ENCODE results near the gene TKFC.
A peak's percentile ranks its signal among the peaks of the same experiment; 100 is the strongest.
"Not testable (repeated sequence)": the region's sequence is repeated elsewhere in the genome, so short reads cannot be mapped to it uniquely, and the experiment has no call there.

The TKFC gene

DNA sequence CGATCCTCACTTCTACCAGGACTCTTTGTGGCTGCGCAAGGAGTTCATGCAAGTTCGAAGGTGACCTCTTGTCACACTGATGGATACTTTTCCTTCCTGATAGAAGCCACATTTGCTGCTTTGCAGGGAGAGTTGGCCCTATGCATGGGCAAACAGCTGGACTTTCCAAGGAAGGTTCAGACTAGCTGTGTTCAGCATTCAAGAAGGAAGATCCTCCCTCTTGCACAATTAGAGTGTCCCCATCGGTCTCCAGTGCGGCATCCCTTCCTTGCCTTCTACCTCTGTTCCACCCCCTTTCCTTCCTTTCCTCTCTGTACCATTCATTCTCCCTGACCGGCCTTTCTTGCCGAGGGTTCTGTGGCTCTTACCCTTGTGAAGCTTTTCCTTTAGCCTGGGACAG is 35.6 kb downstream of the TKFC start:
- no peak for DNase-seq (ENCODE audit: low spot score)

DNA sequence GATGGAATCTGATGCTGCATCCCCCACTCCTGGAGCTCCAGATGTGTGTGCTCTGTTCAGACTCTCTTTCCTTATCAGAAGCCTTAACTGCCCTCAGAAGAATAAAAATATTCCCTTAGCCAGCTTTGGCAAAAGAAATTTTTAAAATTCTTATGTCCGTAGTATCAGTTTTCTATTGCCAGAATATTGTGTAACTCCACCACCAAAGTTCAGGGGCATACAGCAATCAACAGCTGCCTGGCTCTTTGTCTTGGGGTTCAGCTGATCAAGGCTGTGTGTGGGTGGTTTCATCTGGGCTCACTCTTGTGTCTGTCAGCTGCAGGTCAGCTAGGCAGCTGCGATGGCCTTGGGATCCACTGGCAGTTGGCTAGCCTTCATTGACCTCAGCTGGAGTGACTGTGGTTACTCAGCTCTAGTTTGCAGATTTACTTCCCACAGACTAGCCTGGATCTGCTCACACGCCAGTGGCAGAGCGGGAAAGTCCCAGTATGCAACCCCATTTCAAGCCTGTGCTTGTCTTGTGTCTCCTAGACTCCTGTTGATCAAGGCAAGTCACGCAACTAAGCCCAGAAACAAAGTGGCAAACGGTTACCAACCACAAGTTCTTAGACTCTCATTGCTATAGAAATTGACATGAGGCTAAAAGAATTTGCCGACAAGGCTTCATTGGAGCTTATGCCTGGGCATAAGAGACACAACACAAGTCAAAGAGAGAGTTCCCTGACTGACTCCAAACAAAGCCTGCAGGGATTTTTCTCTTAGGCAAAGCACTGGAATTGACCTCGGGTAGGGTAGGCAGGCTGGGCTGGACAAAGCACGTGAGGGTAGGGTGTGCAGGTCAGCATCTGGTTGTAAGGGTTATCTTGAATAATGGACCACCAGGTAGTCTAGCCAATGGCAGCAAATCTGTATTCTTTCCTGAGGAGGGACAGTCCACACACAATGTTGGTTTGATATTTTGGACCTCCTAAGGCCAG is 36.6 kb downstream of the TKFC start:
- DNase-seq (ENCODE audit: low spot score), result no peak

DNA sequence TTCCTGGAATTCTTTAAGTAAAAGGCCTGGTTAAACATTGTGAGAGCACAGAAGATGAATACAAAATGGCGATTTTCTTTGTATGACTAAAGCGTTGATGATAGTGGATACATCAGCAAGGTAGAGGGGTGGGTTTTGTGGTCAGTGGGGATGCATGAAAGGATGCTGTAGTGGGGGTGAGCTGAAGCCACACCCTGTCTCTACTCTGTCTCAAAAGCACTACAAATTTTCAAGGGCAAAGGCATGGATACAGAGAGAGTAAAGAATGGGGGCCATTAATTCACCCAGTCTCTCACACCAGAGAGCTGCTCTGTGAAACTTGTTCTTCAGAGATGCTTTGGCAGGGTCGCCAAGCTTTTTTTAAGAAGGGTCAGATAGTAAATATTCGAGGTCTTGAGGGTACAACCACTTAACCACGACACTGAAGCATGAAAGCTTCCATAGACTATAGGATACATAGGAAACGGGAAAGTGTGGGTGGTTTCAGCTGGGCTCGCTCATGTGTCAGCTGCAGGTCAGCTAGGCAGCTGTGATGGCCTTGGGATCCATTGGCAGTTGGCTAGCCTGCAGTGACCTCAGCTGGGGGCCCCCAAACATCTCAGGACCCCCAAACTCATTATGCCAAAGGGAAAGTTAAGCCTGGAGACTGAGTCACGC is 37.4 kb downstream of the TKFC start:
- no peak for DNase-seq (ENCODE audit: low spot score)

DNA sequence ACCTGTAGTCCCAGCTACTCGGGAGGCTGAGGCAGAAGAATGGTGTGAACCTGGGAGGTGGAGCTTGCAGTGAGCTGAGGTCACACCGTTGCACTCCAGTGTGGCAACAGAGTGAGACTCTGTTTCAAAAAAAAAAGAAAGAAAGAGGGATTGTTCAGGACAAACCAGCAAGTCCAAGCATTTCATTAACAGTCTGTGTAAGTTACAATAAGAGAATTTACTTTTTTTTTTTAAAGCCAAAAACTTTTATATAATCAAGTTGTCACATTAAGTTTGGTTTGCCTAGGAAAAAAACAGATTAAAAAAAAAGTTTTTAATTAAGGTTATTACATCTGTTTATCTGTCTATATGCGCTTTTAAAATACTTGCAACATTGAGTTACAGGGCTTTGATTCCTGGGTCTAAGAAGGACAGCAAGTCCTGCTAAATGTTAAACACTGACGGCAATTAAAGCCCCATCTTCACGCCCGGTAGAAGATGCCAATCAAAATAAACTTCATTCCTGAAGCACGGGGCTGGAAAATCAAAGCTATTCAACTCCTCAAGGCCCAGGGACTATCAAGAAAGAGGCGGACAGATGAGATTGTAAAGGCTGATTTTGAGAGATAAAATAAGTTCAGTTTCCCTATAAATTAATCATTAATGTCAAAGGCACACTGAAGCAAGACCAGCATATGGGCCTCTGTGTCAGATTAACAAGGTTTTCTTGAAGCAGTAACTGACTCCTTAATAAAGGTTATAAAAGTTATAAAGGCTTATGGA is 39.8 kb downstream of the TKFC start:
- no peak for DNase-seq (ENCODE audit: low spot score)

DNA sequence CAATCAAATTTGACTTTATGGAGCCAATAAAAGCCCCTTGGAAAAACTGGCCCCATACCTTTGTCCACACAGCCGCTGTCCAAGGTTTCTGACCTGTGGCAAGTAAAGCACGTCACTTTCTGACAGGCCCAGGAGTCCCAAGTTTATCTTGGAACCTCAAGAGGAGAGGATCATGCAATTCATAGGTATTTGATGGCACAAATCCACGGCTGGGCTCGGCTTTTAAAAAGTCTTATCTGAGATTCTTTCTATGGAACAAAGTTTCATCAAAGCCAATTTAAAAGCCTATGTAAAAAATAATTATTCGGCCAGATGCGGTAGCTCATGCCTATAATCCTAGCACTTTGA is 42.7 kb downstream of the TKFC start:
- no peak for DNase-seq (ENCODE audit: low spot score)

DNA sequence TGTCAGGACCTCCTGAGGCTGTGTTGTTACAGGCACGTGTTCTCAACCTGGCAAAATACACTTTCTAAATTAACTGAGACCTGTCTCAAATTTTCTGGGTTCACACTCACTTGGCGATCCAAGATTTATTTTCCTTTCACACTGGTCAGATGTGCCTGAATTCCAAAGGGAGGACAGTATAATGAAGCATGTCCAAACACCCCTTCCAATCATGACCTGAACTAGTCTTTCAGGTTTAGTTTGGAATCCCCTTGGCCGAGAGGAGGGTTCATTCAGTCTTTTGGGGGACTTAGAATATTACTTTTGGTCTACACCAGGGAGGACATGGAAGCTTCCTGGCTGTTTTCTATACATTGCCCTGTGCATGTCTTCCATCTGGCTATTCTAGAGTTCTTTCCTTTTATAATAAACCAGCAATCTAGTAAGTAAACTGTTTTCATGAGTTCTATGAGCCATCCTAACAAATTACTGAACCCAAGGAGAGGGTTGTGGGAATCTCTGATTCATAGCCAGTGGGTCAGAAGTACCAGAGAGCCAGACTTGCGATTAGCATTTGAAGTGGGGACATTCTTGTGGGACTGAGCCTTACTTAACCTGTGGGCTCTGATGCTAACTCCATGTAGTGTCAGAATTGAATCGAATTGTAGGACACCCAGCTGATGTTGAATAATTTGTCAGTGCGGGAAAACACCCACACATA is 44.6 kb downstream of the TKFC start:
- no peak for DNase-seq (ENCODE audit: low spot score)

DNA sequence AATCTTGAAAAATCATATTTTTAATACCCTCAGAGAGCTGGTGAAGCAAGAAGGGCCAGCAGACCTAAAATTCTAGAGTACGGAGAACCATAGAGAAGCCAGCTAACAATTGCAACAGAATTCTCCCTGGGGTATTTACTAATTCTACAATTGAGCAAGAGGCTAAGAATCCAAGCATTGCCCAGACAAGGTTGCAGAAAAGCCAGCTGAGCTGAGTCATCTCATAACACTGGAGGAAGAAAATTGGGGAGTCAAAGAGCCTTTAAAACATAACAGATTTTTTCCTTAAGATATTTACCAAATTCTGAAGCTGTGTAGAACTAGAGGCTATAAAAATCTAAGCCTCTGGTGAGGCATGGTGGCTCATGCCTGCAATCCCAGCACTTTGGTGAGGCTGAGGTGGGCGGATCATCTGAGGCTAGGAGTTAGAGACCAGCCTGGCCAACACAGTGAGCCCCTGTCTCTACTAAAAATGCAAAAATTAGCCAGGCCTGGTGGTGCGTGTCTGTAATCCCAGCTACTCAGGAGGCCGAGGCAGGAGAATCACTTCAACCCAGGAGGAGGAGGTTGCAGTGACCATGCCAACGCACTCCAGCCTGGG is 45.8 kb downstream of the TKFC start:
- no peak for DNase-seq (ENCODE audit: low spot score)

DNA sequence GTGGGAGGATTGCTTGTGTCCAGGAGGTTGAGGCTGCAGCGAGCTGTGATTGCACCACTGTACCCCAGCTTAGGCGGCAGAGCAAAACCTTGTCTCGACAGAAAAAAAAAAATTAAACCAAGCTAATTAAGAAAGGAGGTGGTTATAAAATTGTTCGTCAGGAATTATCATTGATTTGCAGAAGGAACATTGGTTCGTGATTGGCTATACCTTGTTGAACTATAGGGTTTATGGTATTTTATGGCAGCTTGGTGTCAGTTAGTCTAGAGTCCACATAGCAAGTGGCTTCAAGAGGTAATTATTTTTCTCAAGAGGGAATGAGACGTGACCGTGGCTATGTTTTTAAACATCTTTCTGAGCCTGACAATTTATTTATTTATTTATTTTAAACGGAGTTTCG is 47.9 kb downstream of the TKFC start:
- no peak for DNase-seq (ENCODE audit: low spot score)

DNA sequence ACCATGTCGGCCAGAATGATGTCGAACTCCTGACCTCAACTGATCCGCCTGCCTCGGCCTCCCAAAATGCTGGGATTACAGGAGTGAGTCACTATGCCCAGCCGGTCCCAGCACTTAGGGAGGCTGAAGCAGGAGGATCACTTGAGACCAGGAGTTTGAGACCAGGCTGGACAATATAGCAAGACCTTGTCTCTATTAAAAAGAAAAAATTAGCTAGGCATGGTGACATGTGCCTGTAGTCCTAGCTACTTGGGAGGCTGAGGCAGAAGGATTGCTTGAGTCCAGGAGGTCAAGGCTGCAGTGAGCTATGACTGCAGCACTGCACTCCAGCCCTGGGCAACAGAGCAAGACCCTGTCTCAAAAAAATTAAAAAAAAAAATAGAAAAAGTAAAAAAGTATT is 50.8 kb downstream of the TKFC start:
- not testable (repeated sequence) for DNase-seq (ENCODE audit: low spot score)

DNA sequence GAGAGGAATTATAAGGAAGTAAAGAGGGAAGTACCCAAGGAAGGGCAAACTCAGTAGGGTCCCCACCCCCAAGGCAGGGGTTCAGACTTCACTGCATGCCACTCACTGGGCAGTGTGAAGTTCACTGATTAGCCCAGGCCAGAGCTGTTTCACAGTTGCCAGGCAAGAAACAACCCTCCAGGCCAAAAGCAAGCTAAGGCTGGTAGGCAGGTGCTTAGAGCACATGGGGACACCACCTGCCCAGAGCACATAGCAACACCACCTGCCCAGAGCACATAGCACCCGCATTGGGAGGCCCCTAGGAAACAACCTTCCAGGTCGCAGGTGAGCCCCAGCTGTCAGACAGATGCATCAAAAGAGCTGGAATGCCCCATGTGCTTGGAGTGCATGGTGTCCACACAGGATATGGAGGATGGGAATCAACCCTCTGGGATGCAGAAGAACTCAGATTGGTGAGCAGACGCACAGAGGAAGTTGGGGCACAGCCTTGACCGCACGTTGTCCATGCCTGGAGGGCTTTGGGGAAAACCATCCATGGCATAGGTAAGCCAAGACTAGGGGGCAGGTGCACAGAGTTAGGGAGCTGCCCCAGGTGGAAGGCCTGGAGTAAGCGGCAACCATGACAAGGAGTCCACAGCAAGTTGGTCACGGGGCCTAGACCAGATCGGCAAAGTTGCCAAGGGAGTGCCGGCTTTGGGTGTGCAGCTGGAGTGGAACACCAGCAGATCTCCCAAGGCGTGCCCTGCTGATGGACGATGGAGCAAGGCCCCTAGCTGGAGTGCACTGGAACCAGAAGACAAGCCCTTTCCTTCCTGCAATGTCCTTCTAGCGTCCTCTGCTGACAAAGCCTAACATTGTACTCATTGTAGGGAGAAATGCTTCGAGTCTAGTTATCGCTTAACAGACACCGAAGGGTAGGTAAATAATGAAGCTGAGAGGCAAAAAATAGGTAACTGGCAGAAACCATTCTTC is 51.5 kb downstream of the TKFC start:
- DNase-seq (ENCODE audit: low spot score), result no peak

DNA sequence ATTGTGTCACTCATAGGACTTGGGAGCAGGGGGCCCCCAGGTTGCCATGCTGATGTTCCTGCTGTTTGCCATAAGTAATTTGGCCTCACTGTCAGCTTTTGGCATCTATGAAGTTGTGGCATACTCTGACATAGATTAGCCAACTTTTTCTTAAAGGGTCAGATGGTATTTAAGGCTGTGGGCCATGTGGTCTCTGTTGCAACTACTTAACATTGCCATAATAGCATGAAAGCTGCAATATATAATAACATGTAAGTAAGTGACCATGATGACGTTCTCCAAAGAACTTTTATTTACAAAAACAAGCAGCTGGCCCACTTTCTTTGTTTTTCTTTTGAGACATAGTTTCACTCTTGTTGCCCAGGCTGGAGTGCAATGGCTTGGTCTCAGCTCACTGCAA is 57.1 kb downstream of the TKFC start:
- DNase-seq (ENCODE audit: low spot score), result no peak

DNA sequence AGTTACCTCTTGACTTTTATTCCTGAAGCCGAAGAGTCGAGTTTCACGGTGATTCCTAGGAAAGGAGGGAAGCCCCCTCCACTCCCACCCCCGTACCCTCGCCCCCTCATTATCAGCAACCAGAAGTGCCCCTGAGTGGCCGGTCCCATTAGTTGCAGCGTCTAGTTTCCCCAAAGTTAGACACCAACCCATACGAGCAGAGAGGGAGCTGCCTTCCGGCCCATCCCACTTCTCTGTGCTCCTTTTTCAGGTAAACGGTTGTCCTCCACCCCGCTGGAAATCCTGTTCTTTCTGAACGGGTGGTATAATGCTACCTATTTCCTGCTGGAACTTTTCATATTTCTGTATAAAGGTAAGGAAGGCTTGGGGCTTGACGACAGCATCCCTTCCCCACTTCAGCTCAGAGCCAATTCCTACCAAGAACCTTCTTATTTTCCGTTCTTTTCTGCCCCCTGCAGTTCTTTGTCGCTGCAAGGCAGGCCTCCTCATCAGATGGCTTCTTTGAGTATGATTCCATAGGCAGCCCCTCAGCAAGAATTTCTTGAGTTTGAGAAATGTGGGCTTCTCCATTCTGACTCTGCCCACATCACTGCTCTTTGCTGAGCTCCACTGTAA is 60.1 kb downstream of the TKFC start:
- DNase-seq (ENCODE audit: low spot score), result peak; percentile 55

All from D341Med (cell line).